Mammary epithelial cell (primary cell): Measurements from ENCODE around the gene STX11.

ENCODE experiments used
- EZH2 ChIP-seq: IDR thresholded peaks from 2 replicates; pipeline ENCODE4 v1.6.1; 2012; ENCODE audit warnings: low read length, inconsistent platforms, borderline replicate concordance
- TF ChIP-seq, protein P1 (sequence below), 2 donors: IDR thresholded peaks in 1 of 2; conservative IDR thresholded peaks in 1 of 2; 2 replicates each; pipeline ENCODE4 v1.5.1; 2011 to 2012; ENCODE audit warnings: inconsistent platforms in 2 of 2, low read length in 2 of 2, mild to moderate bottlenecking in 2 of 2, control low read depth in 1 of 2, low read depth in 1 of 2; ENCODE audit not compliant: insufficient read depth in 1 of 2; ENCODE audit errors: extremely low read depth in 1 of 2

DNA sequence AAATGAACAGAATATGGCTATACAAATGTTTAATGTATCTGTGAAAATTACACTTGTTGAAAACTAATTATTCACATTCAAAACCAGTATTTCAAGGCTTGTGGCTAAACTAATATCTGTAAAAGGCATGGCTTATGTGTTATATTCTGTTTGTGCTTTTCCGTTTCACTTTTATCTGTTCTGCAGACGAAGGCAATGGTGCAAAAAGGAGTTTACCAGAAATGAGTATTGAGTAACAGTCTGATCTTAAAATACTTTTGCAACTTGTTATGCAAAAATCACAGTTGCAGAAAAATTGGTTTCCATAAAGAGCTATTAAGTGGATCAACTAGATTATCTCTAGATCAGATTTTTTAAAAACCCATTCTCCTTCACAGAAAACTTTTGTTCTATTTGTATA, 9.4 kb upstream of the STX11 start:
- no peak for TF ChIP-seq EZH2
- TF ChIP-seq, protein P1, sequence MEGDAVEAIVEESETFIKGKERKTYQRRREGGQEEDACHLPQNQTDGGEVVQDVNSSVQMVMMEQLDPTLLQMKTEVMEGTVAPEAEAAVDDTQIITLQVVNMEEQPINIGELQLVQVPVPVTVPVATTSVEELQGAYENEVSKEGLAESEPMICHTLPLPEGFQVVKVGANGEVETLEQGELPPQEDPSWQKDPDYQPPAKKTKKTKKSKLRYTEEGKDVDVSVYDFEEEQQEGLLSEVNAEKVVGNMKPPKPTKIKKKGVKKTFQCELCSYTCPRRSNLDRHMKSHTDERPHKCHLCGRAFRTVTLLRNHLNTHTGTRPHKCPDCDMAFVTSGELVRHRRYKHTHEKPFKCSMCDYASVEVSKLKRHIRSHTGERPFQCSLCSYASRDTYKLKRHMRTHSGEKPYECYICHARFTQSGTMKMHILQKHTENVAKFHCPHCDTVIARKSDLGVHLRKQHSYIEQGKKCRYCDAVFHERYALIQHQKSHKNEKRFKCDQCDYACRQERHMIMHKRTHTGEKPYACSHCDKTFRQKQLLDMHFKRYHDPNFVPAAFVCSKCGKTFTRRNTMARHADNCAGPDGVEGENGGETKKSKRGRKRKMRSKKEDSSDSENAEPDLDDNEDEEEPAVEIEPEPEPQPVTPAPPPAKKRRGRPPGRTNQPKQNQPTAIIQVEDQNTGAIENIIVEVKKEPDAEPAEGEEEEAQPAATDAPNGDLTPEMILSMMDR (conservative IDR thresholded peaks at IDR 0.05 in 1 of 2, IDR thresholded peaks at IDR 0.05 in 1 of 2; ENCODE audit: extremely low read depth in 1 of 2, insufficient read depth in 1 of 2, low read depth in 1 of 2, low read length in 2 of 2), result no peak
